Liver (tissue), 9 donors: ENCODE results near the gene MYOG. TPM values are rescaled to one million over a fixed set of nuclear protein-coding genes. Genes with fewer than 3 reads are reported as not detected.

Source experiments
- DNase-seq: peaks from one replicate; pipeline ENCODE4 v3.0.0-alpha.2; 2017; ENCODE audit warnings: low spot score
- H3K27ac ChIP-seq, 2 donors: one replicate each; pipeline ENCODE4 v1.7.0; 2013; ENCODE audit warnings: inconsistent platforms in 2 of 2, low read length in 2 of 2, control low read depth in 1 of 2, low read depth in 1 of 2, mild to moderate bottlenecking in 1 of 2
- H3K27me3 ChIP-seq, 4 donors: one replicate each; pipeline versions ENCODE4 v1.6.1 to v1.7.0; 2013; ENCODE audit warnings: low read length in 3 of 4, inconsistent platforms in 1 of 4, mild to moderate bottlenecking in 1 of 4, moderate library complexity in 1 of 4; ENCODE audit not compliant: control insufficient read depth in 4 of 4, insufficient read depth in 4 of 4
- H3K36me3 ChIP-seq, 4 donors: one replicate each; pipeline versions ENCODE4 v1.6.1 to v1.7.0; 2013; ENCODE audit warnings: low read length in 3 of 4, mild to moderate bottlenecking in 3 of 4, low read depth in 1 of 4, moderate library complexity in 1 of 4; ENCODE audit not compliant: control insufficient read depth in 4 of 4, insufficient read depth in 3 of 4
- H3K4me1 ChIP-seq, 4 donors: one replicate each; pipeline versions ENCODE4 v1.6.1 to v1.7.0; 2013; ENCODE audit warnings: low read length in 3 of 4, mild to moderate bottlenecking in 3 of 4, moderate library complexity in 1 of 4; ENCODE audit not compliant: control insufficient read depth in 4 of 4, insufficient read depth in 4 of 4
- H3K4me3 ChIP-seq, 3 donors: one replicate each; pipeline versions ENCODE4 v1.6.1 to v1.7.0; 2013; ENCODE audit warnings: low read length in 3 of 3, control low read depth in 1 of 3, low read depth in 1 of 3, mild to moderate bottlenecking in 1 of 3
- H3K9ac ChIP-seq, 2 donors: one replicate each; pipeline ENCODE4 v1.7.0; 2013; ENCODE audit warnings: low read length in 2 of 2, mild to moderate bottlenecking in 2 of 2, moderate library complexity in 2 of 2, control low read depth in 1 of 2, low read depth in 1 of 2
- H3K9me3 ChIP-seq, 4 donors: one replicate each; pipeline versions ENCODE4 v1.6.1 to v1.7.0; 2013; ENCODE audit warnings: low read length in 3 of 4; ENCODE audit not compliant: control insufficient read depth in 4 of 4
- ATF3 ChIP-seq: IDR thresholded peaks from 2 replicates; pipeline ENCODE4 v1.6.1; 2016; ENCODE audit warnings: antibody characterized with exemption
- CTCF ChIP-seq: fragments of 150-350 bp; IDR thresholded peaks from 2 replicates; pipeline ENCODE4 v1.5.1; 2017; ENCODE audit warnings: improper control_type of control experiment, low read depth, low read length; ENCODE audit not compliant: missing input control
- EGR1 ChIP-seq, 2 donors: IDR thresholded peaks; 2 replicates each; pipeline ENCODE4 v1.6.1; 2016 to 2018; ENCODE audit warnings: antibody characterized with exemption in 2 of 2, low read depth in 2 of 2
- FOXA1 ChIP-seq: IDR thresholded peaks from 2 replicates; pipeline ENCODE4 v1.6.1; 2016; ENCODE audit warnings: antibody characterized with exemption
- FOXA2 ChIP-seq: IDR thresholded peaks from 2 replicates; pipeline ENCODE4 v1.6.1; 2016; ENCODE audit warnings: antibody characterized with exemption
- GABPA ChIP-seq, 2 donors: IDR thresholded peaks in 1 of 2; conservative IDR thresholded peaks in 1 of 2; 2 replicates each; pipeline ENCODE4 v1.6.1; 2016; ENCODE audit warnings: antibody characterized with exemption in 2 of 2, mild to moderate bottlenecking in 1 of 2, moderate library complexity in 1 of 2
- HNF4A ChIP-seq, 2 donors: conservative IDR thresholded peaks; 2 replicates each; pipeline ENCODE4 v1.6.1; 2016; ENCODE audit warnings: antibody characterized with exemption in 2 of 2, mild to moderate bottlenecking in 2 of 2
- HNF4G ChIP-seq: IDR thresholded peaks from 2 replicates; pipeline ENCODE4 v1.6.1; 2016; ENCODE audit warnings: antibody characterized with exemption
- JUND ChIP-seq, 2 donors: IDR thresholded peaks; 2 replicates each; pipeline ENCODE4 v1.6.1; 2016; ENCODE audit warnings: antibody characterized with exemption in 2 of 2
- NR2F2 ChIP-seq: IDR thresholded peaks from 2 replicates; pipeline ENCODE4 v1.6.1; 2016; ENCODE audit warnings: antibody characterized with exemption
- RAD21 ChIP-seq, 2 donors: IDR thresholded peaks; 2 replicates each; pipeline ENCODE4 v1.6.1; 2016; ENCODE audit warnings: antibody characterized with exemption in 2 of 2, mild to moderate bottlenecking in 2 of 2
- REST ChIP-seq: IDR thresholded peaks from 2 replicates; pipeline ENCODE4 v1.6.1; 2016; ENCODE audit warnings: antibody characterized with exemption, mild to moderate bottlenecking
- RXRA ChIP-seq, 2 donors: IDR thresholded peaks; 2 replicates each; pipeline ENCODE4 v1.6.1; 2017 to 2018; ENCODE audit warnings: antibody characterized with exemption in 2 of 2, mild to moderate bottlenecking in 1 of 2
- SP1 ChIP-seq: IDR thresholded peaks from 2 replicates; pipeline ENCODE4 v1.6.1; 2018; ENCODE audit warnings: antibody characterized with exemption, mild to moderate bottlenecking
- TAF1 ChIP-seq: conservative IDR thresholded peaks from 2 replicates; pipeline ENCODE4 v1.6.1; 2016; ENCODE audit warnings: antibody characterized with exemption, mild to moderate bottlenecking
- YY1 ChIP-seq: IDR thresholded peaks from 2 replicates; pipeline ENCODE4 v1.6.1; 2016; ENCODE audit warnings: antibody characterized with exemption, mild to moderate bottlenecking
- WGBS: extraction: QIAGEN DNeasy Blood & Tissue Kit; methylation state at CpG from one replicate; pipeline ENCODE4 v1.1.7; 2013; 5-methylcytosine and 5-hydroxymethylcytosine counted together
- polyA plus RNA-seq, 2 donors: library from polyadenylated mRNA; stranded (reverse) in 1 of 2; unstranded in 1 of 2; fragments of 200-250 nt in 1 of 2; fragments of >200 nt in 1 of 2; fragmentation: Nextera tagmentation in 1 of 2; extraction: Ambion mirVana in 1 of 2; gene quantifications; one replicate each; pipeline versions ENCODE4 v1.2.1 to v1.2.3, GENCODE V29; 2013 to 2015
- total RNA-seq, 2 donors: library from RNA; depleted of rRNA; stranded (reverse); fragments of >200 nt; gene quantifications; one replicate each; pipeline ENCODE4 v1.2.3, GENCODE V29; 2014
- TF ChIP-seq, protein P1 (sequence below): IDR thresholded peaks from 2 replicates; pipeline ENCODE4 v1.6.1; 2016; ENCODE audit warnings: antibody characterized with exemption
- TF ChIP-seq, protein P2 (sequence below): IDR thresholded peaks from 2 replicates; pipeline ENCODE4 v1.6.1; 2016; ENCODE audit warnings: antibody characterized with exemption
- donor health status: healthy.
- donor health status: healthy.
- donor health status: healthy.
- donor health status: healthy.
- donor health status: healthy.

The MYOG gene
- total and polyA plus RNA-seq, 4 donors, result not detected

DNA sequence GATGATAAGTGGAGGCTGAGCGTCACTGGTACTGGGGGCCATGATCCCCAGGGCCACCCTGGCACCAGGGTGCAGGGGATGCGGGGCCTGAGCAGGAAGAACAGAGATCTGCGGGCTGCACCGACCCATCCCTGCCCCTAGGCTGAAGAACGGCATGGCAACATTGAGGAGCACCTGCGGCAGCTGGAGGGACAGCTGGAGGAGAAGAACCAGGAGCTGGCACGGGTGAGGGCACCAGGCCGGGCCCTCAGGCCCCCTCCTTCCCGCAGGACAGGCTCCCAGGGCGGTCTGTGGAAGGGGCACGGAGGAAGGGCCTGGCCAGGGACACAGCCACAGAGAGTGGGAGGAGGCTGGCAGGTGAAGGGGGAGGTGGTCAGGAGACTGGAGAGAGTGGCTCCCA is 37.7 kb downstream of the MYOG start:
- no peaks in the 10 kb centered on the region for H3K27me3 ChIP-seq
- no peaks in the 10 kb centered on the region for H3K4me1 ChIP-seq
- WGBS, result 91% methylated on average over 11 of the region's 11 CpGs
- no peaks in the 10 kb centered on the region for H3K9me3 ChIP-seq
- no peak for DNase-seq
- no peak overlapping the region for H3K9ac ChIP-seq
- TF ChIP-seq HNF4A (conservative IDR thresholded peaks at IDR 0.05), result no peak
- TF ChIP-seq REST, result no peak
- no peak for TF ChIP-seq YY1
- TF ChIP-seq, protein P1, sequence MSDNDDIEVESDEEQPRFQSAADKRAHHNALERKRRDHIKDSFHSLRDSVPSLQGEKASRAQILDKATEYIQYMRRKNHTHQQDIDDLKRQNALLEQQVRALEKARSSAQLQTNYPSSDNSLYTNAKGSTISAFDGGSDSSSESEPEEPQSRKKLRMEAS, result no peak
- no peak for TF ChIP-seq FOXA1
- TF ChIP-seq ATF3, result no peak
- TF ChIP-seq CTCF, result no peak
- no peak for TF ChIP-seq NR2F2
- no peak for TF ChIP-seq HNF4G
- TF ChIP-seq GABPA (IDR thresholded peaks at IDR 0.05 in 1 of 2, conservative IDR thresholded peaks at IDR 0.05 in 1 of 2), result no peak
- no peak for TF ChIP-seq EGR1 (IDR thresholded peaks at IDR 0.05; ENCODE audit: low read depth in 2 of 2)
- no peak for TF ChIP-seq RAD21 (IDR thresholded peaks at IDR 0.05)
- TF ChIP-seq FOXA2, result no peak
- no peak for TF ChIP-seq TAF1
- TF ChIP-seq SP1, result no peak
- TF ChIP-seq, protein P2, sequence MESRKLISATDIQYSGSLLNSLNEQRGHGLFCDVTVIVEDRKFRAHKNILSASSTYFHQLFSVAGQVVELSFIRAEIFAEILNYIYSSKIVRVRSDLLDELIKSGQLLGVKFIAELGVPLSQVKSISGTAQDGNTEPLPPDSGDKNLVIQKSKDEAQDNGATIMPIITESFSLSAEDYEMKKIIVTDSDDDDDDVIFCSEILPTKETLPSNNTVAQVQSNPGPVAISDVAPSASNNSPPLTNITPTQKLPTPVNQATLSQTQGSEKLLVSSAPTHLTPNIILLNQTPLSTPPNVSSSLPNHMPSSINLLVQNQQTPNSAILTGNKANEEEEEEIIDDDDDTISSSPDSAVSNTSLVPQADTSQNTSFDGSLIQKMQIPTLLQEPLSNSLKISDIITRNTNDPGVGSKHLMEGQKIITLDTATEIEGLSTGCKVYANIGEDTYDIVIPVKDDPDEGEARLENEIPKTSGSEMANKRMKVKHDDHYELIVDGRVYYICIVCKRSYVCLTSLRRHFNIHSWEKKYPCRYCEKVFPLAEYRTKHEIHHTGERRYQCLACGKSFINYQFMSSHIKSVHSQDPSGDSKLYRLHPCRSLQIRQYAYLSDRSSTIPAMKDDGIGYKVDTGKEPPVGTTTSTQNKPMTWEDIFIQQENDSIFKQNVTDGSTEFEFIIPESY, result no peak
- no peak for TF ChIP-seq JUND (IDR thresholded peaks at IDR 0.05)
- TF ChIP-seq RXRA (IDR thresholded peaks at IDR 0.05), result no peak
- no peaks in the 10 kb centered on the region for H3K36me3 ChIP-seq
- H3K27ac ChIP-seq, result no peak overlapping the region
- H3K4me3 ChIP-seq, result no peak overlapping the region
